DMS 273 treated with DMSO at 0.1 percent for 48 hours (cell line): Measurements from ENCODE around the gene PLXNB3.
"Not testable (repeated sequence)": the region's sequence is repeated elsewhere in the genome, so short reads cannot be mapped to it uniquely, and the experiment has no call there.

ENCODE experiments used
- DNase-seq: peaks from one replicate; lab custom pipeline; 2025; lab: John Stamatoyannopoulos, UW

Gene PLXNB3

GRCh38 chrX:153763989-153764755, at the start of gene PLXNB3:
PLXNB3 (plus strand) TSS chrX:153764249; CDS start chrX:153765536, 1,287 bp downstream.
- peak; percentile 63 for DNase-seq

DNA sequence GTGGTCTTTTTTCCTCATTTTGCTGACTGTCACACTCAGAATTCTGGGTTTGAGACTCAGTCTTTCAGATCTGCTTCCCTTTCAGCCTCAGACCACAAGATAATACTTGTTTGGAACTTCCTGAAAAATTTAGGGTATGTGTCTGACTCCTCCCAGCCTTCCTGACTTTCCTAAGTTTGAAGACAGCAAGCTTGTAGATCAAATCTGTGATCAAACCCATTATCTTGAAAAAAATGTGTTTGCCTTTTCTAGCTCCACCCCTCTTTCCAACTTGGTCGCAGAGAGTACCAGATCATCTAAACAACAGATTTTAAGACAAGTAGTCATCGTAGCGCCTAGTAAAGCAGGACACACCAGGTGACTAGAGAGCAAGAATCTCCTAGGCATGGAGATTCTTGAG, 49.8 kb upstream of the PLXNB3 start:
- DNase-seq = no peak

GRCh38 chrX:153717445-153717844, 46.6 kb upstream of the PLXNB3 start:
- no peak for DNase-seq

- DNase-seq = no peak
Observed at GRCh38 chrX:153719238-153719637, 44.8 kb upstream of the PLXNB3 start.

DNA sequence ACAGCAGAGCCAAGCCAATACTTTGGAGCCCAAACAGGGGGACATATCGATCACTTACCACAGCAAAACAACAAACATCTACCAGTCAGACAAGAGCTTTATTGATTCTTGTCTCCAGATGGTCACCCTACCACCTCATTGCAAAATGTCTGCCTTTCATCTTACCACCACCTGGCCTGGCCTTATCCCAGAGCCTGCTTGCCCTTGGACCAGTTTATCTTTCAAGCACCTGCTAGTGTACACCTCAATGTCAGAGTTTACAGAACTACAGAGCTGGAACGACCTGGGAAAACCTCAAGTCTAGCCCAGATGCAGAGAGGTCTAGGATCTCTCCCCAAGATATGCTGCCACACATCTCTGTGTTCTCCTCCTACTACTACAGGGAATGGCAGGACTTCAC, 44.3 kb upstream of the PLXNB3 start:
- DNase-seq = no peak

- no peak for DNase-seq
Observed at GRCh38 chrX:153722704-153723350, 41.2 kb upstream of the PLXNB3 start.

DNA sequence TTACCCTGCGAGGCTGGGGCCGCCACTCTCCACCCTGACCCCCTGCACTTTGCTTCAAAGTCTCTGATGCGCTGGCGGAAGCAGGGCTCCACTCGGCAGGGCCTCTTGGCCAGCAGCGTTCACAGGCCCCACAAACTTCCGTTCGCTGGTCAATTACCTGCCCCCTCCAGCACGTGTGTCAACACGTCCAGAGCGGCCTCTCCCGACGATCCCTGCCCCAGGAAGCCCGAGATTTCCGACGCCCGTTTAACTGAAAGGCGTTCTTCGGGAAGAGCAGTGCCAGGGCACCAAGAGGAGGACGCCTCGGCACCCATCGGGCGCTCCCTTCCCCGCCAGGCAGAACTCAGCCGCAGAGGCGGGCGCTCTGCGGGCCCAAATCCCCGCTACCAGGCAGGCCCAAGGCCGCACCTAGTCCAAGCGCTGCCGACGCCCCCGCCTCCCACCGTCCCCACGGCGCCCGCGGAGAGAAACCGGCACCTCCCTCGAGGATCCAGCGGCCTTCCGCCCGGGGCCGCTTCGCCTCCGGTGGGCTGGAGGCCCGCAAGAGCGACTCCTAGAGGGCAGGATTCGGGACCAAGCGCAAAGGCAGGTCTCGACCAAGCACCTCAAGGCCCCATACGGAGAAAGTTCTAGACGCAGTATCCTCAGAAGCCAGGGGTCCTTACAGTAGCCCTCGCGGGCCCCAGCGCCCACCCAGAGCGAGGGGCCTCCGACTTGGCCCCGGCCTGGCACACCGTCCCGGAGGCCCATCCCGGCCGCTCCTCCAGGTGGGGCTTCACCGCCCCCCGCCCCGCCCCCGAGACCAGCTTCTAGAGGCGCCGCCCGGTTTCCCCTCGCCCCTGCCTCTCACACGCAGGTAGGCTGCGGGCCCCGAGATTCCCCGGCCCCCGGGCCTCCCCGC, 40.4 kb upstream of the PLXNB3 start:
- no peak for DNase-seq

- peak; percentile 79 for DNase-seq
Observed at GRCh38 chrX:153724252-153725038, 39.6 kb upstream of the PLXNB3 start, which contains the start of the genes ABCD1 and BCAP31. ABCD1 (plus strand) TSS chrX:153724856; CDS start chrX:153725267, 411 bp downstream. BCAP31 (minus strand) TSS chrX:153724387; CDS start chrX:153723244, 1,143 bp downstream.

DNA sequence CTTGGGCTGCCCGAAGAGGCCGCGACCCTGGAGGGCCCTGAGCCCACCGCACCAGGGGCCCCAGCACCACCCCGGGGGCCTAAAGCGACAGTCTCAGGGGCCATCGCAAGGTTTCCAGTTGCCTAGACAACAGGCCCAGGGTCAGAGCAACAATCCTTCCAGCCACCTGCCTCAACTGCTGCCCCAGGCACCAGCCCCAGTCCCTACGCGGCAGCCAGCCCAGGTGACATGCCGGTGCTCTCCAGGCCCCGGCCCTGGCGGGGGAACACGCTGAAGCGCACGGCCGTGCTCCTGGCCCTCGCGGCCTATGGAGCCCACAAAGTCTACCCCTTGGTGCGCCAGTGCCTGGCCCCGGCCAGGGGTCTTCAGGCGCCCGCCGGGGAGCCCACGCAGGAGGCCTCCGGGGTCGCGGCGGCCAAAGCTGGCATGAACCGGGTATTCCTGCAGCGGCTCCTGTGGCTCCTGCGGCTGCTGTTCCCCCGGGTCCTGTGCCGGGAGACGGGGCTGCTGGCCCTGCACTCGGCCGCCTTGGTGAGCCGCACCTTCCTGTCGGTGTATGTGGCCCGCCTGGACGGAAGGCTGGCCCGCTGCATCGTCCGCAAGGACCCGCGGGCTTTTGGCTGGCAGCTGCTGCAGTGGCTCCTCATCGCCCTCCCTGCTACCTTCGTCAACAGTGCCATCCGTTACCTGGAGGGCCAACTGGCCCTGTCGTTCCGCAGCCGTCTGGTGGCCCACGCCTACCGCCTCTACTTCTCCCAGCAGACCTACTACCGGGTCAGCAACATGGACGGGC, 38.8 kb upstream of the PLXNB3 start:
- no peak for DNase-seq

GRCh38 chrX:153725832-153726285, 38.2 kb upstream of the PLXNB3 start:
- DNase-seq = no peak

- DNase-seq = peak; percentile 47
Observed at GRCh38 chrX:153726286-153727122, 37.5 kb upstream of the PLXNB3 start.

GRCh38 chrX:153727123-153727931, 36.7 kb upstream of the PLXNB3 start:
- no peak for DNase-seq

DNA sequence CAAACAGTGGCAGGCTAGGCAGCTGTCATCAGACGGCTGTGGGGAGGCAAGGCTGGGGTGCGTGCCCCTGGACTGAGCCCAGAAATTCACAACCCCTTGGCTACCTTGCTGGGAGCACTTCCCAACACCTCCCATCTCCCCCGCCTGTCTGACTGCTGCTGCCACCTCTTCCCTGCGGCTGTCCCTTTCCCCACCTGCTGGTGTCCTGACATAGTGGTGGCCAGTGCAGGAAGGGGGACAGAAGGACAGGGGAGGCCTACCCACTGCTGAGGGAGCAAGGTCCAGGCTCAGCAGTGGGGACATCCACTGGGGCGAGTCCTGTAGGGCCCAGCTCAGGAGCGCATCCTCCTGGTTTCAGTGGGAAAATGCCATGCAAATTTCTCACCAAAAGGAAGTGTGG, 36.0 kb upstream of the PLXNB3 start:
- no peak for DNase-seq

DNA sequence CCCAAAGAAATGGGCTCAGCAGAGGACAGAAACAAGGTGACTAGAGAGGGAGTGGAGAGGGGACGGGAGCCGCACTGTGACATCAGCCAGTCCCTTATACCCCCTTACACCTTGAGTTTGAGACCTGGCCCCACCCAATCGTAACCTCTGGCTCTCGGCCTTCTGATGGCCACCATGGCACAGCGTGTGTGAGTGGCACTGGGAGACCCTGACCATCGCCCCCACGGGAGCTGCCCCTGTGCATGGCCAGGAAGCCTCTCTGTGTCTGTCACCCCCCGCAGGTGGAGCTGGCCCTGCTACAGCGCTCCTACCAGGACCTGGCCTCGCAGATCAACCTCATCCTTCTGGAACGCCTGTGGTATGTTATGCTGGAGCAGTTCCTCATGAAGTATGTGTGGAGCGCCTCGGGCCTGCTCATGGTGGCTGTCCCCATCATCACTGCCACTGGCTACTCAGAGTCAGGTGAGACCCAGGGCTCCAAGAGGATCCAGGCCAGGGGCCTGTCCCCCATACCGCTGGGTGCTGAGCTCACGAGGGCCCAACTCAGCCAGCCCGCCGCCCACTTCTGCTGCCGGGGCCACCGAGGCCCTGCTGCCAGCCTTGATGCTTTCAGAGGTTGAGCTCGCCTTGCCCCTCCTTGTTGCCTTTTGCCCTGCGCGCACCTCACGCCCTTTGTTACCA, 35.0 kb upstream of the PLXNB3 start:
- DNase-seq = no peak

GRCh38 chrX:153730115-153730514, 33.9 kb upstream of the PLXNB3 start:
- DNase-seq = not testable (repeated sequence)

DNA sequence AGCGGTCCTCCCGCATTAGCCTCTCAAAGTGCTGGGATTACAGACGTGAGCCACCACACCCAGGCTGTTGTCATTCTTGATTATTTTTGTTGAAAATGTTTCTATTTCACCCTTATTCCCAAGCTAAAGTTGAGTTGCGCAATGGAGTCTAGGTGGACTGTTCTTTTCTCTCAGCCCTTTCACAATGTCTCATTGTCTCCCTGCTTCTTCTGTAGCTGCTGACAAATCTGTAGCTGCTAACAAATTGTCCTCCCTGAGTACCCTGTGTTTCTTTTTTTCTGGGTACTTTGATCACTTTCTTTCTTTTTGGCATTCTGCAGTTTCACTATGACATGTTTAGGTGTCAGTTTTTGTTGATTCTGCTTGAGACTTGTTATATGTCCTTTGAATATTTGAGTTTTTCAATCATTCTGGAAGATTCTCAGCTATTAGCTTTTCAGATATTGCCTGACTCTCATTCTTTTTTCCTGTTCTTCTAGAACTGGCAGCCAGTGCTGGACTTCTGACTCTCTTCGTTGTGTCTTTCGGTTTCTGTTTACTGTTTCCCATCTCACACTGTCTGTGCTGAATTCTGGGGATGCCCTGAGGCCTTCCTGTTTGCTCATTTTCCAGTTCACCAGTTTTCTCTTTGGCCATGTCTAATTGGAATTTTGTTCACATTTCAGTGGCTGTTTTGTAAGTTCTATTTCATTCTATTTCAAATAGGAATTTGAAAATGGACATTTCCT, 32.8 kb upstream of the PLXNB3 start:
- no peak for DNase-seq

DNA sequence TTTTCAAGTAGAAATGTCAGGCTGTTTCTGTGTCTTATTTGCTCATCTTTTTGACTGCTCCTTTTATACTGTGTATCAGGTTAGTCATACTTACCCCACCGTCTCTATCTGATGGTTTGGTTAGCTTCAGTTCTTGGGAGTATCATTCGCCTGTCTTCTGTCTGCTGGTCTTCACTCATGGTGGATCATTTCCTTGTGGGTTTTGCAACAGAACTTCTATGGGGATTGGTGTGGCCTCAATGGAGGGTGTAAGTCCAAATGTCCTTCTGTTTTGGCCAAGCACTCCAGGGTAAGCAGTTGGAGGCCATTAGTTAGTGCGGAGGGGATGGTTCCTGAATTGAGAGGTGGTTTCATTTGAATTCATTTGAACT, 32.2 kb upstream of the PLXNB3 start:
- no peak for DNase-seq

DNA sequence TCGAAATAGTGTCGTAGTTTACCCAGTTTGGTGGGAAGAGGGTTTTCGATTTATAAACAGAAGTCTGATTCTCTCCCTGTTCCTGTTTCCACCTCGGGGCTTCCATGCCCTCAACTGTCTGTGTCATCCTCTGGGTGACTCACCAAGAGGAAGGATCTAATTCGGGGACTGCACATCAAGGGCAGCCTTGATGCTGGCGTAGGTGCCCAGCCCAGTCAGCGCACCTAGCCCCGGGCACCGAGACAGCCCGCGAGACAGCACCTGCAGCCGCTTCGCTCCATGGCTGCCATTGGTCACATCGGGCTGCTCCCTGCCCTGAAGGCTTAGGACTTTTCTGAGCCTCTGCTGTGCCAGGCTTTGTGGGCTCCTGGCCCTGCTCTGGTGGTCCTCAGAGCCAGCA, 31.6 kb upstream of the PLXNB3 start:
- no peak for DNase-seq
